HG02938 (cell line): ENCODE results near the gene PAX5.

ENCODE experiments used
- ATAC-seq: cut with Tn5 transposase; IDR thresholded peaks from one replicate; pipeline ENCODE4 v1.9.1; 2021; ENCODE audit warnings: mild to moderate bottlenecking, moderate library complexity; ENCODE audit not compliant: unreplicated experiment

The PAX5 gene

DNA sequence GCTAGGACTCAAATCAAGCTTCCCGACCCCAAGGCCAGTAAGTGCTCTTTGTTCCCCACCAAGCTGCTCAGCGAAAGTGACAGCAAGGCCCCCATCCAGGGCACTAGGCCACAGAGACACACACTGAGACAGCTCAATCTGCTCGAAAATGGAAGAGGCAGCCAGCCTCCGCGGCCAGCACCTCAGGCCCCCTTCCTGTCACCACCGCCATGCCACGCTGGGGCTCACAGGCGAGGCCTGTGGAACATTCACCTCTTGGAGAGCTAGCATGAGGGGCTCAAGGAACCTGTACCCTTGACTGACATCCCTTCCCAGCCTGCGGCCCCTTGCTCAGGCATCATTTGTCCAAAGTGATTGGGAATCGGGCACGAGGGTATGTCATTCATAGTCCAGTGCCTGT is 71.4 kb downstream of the PAX5 start:
- no peak for ATAC-seq

DNA sequence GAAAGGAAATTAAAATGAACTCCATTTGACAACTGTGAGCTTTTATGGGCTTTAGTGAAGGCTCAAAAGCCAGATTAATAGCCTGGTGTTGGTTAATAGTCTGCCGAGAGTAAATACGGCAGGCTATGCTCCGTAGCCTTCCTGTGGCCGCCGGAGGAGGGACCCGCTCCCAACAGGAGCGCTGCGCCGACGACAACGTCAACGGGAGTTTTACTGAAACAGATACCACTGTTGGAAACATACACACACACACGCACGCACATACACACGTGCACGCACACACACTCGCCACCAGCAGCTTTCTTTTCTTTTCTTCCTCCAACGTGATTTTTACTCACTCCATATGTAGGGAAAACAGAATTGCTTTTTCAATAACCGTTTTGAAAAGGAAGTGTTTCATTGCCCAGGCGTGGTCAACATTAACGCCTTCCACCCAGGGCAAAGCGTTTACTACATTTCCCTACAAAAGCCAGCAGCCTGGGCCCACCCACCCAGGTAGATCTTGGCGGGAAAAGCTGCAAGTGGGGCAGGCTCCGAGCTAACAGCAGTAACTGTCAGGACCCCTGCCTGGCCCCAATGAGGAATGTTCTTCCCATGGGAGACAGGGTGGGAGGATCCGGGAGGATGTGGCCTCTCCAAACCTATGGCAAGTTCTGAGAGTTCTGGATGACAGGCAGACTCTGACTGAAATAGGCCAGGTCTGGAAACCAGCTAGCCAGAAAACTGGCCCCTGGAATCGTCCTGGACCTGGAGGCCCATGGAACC is 72.3 kb downstream of the PAX5 start:
- ATAC-seq: no peak

DNA sequence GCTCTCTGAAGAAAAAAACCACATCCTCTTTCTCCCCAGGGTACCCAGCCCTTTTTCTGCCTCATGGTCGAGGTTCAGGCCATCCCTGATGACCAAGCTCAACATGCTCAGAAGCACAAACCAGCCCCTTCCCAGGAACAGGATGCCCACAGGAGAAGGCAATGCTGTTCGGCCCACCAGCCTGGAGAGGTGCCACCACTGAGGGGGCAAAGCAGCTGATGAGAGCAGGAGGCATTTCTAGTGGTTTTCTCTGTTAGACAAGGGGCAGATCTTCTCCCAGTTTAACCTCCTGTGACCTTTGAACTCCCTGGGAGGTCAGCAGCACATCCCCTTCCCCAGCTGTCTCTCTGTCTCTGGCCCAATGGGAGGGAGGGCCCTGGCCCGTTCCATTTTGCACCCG is 73.0 kb downstream of the PAX5 start:
- ATAC-seq: no peak

DNA sequence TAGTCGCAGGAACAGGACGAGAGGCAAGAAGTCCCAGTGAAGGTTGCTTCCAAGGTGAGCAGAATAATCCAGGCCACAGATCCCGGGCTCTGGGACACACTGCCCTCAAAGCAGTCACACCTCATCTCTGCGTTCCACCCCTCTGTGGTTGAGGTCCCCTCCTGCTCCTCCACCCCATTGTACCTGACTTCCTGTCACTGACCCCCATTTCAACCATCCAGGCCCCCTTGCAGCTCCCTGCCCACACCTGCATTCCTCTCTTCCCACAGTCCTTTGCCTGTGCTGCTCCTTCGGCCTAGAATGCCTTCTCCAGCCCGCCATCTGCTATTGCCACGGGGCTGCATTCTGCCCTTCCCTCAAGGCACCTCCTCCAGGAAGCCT is 73.5 kb downstream of the PAX5 start:
- no peak for ATAC-seq

DNA sequence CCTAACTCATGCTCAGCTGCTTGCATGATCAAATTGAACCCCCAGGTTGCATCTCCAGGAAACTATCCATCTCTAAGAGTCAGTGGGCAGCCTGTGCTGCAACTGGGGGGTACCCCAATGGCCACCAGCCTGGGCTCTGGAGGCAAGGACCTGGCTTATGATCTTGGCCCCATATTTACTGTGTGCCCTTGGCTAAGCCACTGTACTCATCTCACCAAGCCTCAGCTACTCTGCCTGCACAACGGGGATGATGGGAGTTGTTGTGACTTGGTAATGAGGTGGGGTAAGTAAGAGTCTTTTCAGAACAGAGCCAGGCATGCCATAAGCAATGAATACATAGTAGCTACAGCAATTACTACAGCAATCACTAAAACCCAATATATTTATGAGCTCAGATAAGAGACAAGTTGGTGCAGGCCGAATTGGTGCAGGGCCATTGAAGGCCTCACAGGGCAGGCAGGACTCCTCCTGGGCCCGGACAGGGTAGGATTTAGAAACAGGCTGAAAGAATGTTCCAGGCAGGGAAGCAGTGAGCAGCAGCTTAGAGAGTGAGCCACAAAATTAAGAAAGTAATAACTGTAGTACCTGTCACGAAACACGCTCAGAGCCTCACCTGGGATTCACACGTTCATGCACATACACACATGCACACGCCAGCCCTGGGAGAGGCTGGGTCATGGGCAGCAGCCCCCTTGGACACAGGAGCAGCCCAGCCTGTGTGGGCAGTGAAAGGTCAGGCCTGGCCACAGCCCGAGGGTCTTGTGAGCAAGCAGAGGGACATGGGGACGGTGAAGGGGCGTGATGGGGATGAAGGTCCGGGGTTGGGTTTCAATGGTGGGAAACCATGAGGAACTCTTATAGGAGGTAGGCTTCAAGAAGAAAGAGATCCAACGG is 74.1 kb downstream of the PAX5 start:
- ATAC-seq: no peak

DNA sequence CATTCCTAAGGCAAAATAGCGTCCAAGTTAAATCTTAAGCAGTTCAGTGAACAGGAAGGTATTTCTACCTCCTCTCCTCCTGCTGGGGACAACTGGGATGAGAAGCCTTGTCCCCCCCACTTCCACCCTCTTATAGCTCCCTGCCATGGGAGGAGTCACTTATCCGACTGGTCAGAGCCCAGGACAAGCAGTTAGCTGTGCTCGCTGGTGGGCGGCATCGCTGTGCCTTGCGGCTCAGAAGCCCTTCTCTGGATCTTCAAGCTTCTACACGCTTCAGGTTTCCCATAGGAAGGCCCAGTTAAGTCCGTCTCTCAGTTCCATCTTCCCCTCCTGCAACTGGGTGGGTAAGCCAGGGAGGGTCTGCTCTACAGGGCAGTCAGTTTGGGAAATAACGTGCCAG is 77.2 kb downstream of the PAX5 start:
- no peak for ATAC-seq

DNA sequence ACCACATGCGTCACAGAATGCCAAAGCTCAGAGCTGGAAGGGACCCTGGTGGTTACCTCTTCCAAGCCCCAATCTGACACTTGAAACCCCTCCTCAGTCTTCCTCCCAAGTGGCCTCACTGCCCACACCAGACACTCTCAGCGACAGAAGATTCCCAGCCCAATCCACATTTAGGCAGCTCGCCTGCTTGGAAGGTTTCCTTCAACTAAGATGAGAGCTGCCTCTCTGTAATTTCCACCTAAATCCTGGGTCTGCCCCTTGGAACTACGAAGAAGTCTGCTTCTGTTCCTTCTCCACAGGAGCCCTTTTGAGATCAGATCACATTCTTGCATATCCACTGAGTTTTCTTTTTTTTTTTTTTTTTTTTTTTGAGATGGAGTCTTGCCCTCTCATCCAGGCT is 83.7 kb downstream of the PAX5 start:
- ATAC-seq: no peak

DNA sequence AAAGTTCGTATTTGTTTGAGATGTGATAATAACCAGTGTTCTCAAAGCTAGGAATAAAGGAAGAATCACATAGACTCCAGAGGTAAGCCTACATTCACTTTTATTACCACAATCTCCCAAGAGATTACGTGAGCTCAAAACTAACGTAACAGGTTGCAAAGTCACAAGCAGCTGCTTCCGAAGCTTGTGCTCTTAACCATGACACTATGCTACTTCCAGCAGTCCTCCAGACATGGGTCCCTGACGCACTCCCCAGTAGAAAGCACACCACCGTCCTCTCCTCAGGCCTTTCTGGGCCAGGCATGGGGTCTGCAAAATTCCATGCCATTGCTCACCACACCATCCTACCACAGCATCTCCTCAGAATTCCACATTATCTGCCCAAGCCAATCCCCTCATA is 84.6 kb downstream of the PAX5 start:
- ATAC-seq: no peak

DNA sequence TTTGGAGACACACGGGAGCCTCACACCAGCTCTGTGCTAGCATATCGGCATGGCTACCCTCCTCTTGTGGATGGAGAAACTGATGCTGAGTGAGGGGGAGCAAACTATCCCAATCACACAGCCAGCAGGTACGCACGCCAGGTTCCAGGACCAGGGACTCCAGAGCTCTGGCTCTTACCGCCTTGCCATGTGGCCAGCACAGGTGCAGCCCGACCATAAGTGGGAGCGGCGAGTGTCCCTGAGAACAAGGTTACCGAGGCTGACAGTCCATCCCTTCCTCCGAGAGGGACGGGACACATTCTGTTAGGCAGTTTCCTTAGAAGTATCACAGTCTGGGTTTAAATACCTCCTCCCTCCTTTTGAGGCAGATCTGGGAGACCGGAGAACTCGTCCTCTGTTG is 86.0 kb downstream of the PAX5 start:
- ATAC-seq: no peak

DNA sequence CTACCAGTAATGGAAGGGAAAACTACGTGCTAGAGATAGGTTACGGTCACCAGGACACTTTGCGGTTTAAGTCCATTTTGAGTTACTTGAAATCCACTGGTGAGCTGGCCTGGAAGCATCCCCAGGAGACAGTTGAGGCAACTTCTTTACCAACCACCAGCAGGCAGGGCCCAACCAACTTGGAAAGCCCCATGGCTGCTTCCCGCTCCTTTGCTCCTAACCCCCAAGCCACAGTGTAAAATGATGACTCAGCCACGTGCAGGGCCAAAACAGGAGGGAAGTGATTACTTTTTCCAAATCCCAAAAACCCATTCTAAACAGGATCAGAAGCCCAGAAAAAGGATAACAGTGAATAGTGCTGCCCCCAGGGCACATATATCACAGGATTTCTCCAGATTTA is 87.4 kb downstream of the PAX5 start:
- no peak for ATAC-seq

DNA sequence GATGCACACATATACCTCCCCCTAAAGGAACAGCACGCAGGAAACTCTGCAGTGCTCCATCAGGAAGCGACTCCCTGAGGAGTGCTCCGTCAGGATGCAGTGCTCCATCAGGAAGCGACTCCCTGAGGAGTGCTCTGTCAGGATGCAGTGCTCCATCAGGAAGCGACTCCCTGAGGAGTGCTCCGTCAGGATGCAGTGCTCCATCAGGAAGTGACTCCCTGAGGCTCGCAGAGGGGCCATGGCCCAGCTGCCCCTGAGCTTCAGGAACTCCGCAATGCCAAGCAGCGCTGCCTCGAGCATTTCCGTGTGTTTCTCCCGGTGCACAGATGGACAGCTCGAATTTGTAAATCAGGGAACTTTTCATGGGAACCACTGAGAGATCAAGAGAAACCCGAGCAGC is 88.1 kb downstream of the PAX5 start:
- no peak for ATAC-seq

DNA sequence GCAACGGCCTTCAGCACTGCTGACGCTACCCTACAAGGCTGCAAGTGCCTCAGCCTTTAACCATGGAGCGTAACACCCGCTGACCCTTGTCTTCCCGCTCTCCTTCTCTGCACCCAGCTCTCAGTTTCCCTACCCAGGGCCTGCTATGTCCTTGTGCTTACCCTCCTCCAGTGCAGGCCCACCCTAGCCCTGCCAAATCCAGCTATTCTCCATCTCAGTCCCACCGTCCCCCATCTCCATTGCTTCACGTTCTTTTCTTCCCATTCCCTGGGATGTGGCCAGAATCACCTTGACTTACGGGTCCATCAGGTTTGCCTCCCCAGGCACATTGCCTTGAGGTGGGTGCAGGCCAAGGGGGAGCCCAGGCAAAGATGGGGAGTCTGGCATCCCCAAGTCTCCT is 91.2 kb downstream of the PAX5 start:
- no peak for ATAC-seq

DNA sequence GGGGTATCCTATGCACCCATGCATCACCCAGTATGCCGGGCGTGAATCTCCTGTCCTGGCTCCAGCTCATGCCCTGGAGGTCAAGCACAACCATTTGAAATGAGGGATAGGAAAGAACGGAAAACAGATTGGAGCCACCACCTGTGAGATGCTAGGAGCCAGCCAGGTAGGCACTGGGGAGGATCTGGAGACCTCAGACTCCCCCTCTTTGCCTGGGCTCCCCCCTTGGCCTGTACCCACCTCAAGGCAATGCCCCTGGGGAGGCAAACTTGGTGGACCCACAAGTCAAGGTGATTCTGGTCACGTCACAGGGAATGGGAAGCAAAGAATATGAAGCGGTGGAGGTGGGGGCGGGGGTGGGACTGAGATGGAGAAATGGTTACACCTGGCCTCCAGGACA is 92.6 kb downstream of the PAX5 start:
- ATAC-seq: no peak

DNA sequence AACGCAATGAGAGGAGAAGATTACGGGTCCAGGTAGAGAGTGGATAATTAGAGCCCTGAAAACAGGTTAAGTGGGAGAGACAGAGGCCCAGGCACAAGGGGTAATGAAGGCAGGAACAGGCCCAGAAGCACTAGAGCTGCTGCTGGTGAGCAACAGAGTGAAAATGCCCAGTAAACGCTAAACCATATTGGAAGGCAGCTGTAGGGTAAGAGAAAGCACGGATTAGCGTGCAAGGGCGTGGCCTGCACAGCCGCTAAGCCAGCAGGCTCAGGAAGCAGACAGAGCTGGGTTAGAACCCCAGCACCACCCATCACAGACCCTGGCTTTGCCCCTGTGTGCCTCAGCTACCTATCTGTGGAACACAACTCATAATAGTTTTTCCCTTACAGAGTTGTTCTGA is 93.2 kb downstream of the PAX5 start:
- ATAC-seq: no peak

DNA sequence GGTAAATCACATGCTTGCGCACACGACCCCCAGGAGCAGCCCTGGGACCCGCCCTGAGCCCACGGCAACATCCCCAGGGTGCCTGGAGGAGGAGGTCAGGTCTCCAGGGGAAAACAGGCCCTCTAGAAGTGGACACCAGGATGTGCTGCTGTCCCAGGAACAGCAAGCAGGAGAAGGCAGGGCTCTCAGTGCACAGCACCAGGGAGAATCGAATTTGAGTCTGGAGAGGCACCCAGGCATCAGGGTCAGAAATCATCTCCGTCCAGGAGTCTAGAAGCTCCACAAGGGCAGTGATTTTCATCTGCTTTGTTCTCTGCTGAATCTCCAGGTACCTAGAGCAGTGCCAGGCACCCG is 93.6 kb downstream of the PAX5 start:
- no peak for ATAC-seq

DNA sequence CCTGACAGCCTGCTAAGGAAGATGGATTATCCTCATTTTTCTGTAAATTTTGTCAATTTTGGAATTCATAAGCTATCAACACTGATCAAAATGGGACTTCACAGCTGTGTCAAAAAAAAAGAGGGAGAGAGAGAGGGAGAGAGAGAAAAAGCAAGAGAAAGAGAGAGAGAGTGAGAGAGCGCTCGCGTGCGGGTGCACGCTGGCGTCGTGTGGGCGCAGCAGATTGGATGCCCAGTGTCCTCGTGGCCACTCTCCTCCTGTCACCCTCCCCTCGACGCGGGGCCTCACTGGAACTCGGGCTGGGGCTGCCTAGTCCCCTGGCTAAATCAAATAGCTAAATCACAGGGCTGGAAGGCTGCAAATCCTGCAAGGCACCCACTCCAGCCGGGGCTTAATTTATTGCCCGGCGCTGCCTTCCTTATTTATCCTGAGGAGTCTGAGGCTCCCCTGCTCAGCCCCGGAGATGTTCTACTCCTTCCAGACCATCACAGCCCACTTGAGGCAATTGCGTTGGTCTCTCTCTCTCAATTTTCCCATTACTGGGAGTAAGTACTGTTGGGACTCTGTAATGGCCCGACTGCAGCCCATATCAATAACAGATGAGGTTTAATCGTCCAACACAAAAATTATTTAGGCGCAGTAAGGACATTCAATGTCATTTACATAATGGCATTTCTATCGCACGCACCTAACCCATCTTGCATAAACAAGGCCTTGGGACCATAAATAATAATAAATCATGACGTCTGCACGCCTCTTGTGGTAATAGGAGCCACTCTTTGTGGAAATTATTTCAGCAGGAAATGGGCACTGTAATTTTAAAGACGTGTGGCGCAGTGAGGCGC is 94.2 kb downstream of the PAX5 start:
- ATAC-seq: no peak

DNA sequence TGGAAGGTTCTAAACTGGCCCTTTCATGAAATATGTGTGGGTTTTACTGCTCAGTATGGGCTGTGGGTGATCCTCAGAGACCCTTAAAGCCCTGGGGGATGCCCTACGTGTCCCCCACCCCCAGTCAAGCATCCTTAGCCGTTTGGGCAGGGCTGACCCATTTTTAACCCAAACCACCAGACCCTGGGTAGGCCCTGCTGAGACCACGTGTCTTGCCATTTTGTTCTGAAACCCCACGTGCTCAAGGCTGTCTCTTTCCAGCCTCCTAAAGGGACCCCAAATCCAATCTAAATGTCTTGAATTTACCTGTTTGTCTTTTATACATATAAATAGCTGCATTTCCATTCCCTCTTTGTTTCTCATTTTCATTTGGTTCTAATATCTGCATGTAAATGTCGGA is 94.9 kb downstream of the PAX5 start:
- ATAC-seq: no peak

DNA sequence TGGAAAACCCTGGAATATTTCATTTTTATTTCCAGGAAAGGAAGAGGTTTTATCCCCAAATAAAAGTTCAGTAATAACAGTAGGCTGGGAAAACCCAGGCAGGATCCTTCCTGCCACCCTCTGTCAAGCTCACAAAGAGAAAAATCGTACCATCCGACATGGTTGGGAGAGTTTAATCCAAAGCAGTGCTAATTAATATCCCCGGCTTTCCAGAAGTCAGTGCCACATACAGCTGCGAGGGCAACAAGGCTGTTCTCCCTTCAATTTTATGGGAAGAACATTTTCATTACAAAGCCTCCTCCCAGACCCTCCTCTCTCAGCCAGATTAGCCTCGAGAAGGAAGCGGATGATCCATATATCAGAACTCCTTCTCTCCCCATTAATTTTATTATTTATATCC is 95.5 kb downstream of the PAX5 start:
- ATAC-seq: no peak

DNA sequence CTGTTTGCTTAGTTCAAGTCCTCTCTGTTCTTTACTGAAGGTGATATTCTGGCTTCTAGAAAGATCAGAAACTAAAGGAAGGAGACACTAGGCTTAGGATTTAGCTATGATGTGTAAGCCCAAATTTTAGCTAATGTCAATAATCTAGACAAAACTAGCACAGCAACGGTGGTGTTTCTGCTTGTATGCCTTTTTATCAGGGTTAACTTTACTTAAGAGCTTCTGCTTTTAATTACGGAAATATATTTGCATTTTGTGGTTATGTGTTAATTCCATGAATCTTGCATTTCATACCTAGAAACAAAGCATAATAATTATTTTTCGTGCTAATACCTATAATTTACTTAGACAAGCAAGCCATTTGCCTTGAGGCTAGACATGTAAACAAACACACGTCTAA is 96.1 kb downstream of the PAX5 start:
- no peak for ATAC-seq

DNA sequence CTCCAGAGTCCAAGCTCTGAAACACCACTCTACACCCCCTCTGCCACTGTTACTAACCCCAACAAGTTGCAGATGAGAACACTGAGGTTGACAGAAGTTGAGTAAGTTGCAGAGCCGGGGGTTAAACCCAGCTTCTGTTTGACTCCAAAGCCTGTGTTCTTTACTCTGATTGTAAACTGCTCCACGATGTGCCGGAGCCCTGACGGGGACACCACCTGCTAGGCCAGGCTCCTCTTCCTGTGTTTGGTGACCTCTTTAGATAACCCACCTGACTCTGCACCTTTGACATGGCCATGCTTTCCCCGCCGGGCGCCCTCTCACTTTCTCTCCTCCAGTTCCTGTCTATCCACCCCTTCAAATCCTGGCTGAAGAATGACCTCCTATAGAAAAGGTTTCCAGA is 96.7 kb downstream of the PAX5 start:
- ATAC-seq: no peak

DNA sequence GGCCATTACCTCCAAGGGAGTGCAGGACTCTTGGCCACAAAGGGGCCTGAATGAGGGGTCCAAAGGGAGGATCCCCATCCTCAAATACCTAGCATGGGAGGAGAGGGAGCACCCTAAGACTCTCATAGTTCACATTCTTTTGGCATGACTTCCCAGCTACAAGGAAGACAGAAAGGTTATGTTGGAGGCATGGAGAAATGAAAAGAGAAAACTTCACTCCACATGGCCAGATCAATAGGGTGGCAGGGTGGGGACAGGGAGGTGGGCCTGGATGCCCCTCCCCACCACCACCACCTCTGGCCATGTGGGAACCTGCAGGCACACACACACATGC is 97.6 kb downstream of the PAX5 start:
- no peak for ATAC-seq
